Fibroblast of the aortic adventitia (primary cell): ENCODE results near the gene PHLDA2. TPM values are rescaled to one million over a fixed set of nuclear protein-coding genes. Genes with fewer than 3 reads are reported as not detected.

ENCODE experiments used
- DNase-seq: peaks from one replicate; pipeline ENCODE4 v3.0.0-alpha.2; 2010; ENCODE audit warnings: low read depth
- H3K4me3 ChIP-seq: 2 replicates; pipeline ENCODE4 v1.5.1; 2011; ENCODE audit warnings: low read depth, mild to moderate bottlenecking, control low read depth, low read length, moderate library complexity
- CTCF ChIP-seq: IDR thresholded peaks from 2 replicates; pipeline ENCODE4 v1.5.1; 2011; ENCODE audit warnings: mild to moderate bottlenecking, low read length, control low read depth, inconsistent platforms; ENCODE audit not compliant: insufficient read depth
- total RNA-seq: library from RNA; depleted of rRNA; stranded (reverse); fragments of >200 nt; gene quantifications from 2 replicates; pipeline ENCODE4 v1.2.3, GENCODE V29; 2012; ENCODE audit warnings: low replicate concordance

PHLDA2 gene
- total RNA-seq, 1 donor: 3.8 TPM

- DNase-seq: no peak
- no peak overlapping the region for H3K4me3 ChIP-seq
- no peak for TF ChIP-seq CTCF
Observed at GRCh38 chr11:2914455-2915195, 14.6 kb downstream of the PHLDA2 start.

- H3K4me3 ChIP-seq: no peak overlapping the region
- TF ChIP-seq CTCF: no peak
- DNase-seq: no peak
Observed at GRCh38 chr11:2913776-2914175, 15.4 kb downstream of the PHLDA2 start.

- no peak for TF ChIP-seq CTCF
- DNase-seq: peak; percentile 11
Observed at GRCh38 chr11:2913019-2913431, 16.2 kb downstream of the PHLDA2 start.

GRCh38 chr11:2912498-2912897 lies 16.7 kb downstream of the PHLDA2 start:
- no peak for TF ChIP-seq CTCF
- H3K4me3 ChIP-seq: no peak overlapping the region
- peak; percentile 56 for DNase-seq

More at GRCh38 chr11:2913019-2913431, 16.2 kb downstream of the PHLDA2 start:
- no peak overlapping the region for H3K4me3 ChIP-seq

- DNase-seq: no peak
- no peak for TF ChIP-seq CTCF
- no peak overlapping the region for H3K4me3 ChIP-seq
Observed at GRCh38 chr11:2911785-2912391, 17.3 kb downstream of the PHLDA2 start.

- no peak overlapping the region for H3K4me3 ChIP-seq
- TF ChIP-seq CTCF: no peak
- no peak for DNase-seq
Observed at GRCh38 chr11:2911088-2911784, 18.0 kb downstream of the PHLDA2 start.
